Superior temporal gyrus (tissue), 1 donor: ENCODE measurements around the gene ASAP2.
"Not testable (repeated sequence)": the region's sequence is repeated elsewhere in the genome, so short reads cannot be mapped to it uniquely, and the experiment has no call there.

Experiments used
- DNase-seq: peaks from one replicate; pipeline ENCODE4 v3.0.0-alpha.2; 2016; ENCODE audit errors: extremely low spot score

ASAP2 gene

GRCh38 chr2:9380702-9381628 is 174.4 kb downstream of the ASAP2 start:
- no peak for DNase-seq

DNA sequence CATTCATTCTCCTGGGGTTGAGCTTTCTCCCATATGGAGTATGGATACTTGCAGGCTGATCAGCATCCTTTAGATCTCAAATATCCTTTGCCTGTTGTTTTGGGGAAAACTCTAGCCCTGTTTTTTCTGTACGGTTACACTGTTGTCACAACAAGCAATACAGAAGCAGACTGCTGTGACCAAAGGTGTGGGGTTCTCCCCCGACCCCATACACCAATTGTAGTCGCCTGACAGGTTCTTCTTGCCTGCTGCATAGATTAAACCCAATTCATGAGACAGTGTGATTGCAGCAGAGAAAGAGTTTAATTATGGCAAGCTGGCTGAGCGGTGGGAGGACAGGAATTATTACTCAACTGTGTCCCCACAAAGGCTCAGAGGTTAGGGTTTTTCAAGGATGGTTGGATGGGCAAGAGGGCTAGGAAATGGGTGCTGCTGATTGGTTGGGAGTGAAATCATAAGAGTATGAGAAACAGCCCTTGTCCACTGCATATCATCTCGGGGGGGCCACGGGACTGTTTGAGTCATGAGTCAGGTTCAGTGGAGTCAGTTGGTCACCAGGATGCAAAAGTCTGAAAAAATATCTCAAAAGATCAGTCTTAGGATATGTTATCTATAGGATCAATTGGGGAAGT is 176.1 kb downstream of the ASAP2 start:
- DNase-seq, result no peak

DNA sequence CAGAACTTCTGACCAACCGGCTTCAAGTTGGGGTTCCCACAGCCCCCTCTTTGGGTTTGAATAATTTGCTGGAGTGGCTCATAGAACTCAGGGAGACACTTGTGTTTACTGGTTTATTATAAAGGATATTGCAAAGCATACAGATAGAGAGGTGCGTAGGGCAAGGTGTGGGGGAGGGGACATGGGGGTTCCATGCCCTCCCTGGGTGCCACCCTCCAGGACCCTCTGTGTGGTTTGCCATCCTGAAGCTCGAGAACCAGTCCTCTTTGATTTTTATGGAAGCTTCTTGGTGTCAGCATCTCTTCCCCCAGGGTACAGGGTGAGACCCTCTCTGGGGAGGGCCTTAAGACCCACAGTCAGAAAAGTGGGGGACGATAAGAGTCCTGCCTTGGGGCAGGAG is 177.9 kb downstream of the ASAP2 start:
- no peak for DNase-seq

DNA sequence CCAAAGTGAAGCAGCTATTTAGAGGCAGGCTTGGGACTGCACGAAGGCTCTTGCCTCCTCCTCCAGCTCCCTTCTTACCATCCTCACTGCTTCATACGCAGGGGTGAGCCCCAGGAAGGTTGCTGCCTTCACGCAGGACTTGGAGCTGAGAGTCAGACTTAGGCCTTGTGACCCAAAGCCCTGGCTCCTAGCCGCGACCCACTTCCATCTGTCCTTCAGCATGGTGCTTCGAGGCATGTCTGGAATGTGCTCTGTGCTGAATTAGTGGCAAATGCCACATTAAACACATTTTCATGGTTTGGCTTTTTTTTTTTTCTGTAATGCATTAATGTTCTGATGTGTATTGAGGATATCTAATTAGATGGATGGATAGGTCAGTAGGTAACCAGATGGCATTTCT is 179.2 kb downstream of the ASAP2 start:
- DNase-seq, result no peak

GRCh38 chr2:9388199-9388681 is 181.6 kb downstream of the ASAP2 start:
- no peak for DNase-seq

DNA sequence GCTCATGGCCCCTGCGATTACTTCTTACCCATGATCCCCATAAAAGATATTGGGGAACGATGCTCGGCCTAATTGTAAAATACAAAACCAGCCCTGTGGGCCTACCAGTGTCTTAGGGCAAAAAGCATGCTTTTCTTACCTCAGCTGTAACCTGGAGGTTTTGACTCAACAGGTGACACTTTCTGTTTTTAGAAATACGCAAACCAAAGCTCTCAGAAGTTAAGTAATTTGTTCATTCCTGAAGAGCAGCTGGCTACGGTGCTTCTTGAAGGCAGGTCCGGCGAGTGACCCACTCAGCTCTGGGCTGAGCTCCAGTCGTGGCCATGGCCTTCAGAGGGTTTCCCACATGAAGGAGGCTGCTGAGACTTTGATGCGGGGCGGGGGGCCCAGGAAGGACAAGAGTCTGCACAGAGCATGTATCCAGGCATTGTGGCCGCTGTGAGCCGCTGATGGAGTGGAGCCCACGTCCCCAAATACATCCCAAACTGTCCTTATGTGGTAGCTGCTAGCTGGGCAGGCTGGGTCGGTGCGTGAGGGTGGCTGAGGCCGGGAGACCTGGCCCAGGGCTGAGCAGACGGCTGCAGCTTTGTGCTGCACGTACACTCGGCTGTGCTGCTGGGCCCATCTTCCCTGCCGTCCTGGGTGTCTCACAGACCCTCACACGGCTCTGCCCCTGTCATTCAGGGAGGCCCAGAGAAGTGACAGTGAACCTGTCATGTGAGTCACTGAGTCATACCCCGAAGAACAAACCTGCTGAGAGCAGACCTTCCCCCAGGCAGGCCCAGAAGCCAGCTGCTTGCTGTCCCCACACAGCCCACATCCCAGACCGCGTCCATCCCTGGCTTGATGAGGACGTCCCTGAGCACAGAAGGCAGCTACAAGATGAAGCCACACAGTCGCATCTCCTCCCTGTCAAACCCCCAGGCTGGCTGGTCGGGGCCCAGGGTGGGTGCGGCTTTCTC is 182.6 kb downstream of the ASAP2 start:
- DNase-seq, result no peak

DNA sequence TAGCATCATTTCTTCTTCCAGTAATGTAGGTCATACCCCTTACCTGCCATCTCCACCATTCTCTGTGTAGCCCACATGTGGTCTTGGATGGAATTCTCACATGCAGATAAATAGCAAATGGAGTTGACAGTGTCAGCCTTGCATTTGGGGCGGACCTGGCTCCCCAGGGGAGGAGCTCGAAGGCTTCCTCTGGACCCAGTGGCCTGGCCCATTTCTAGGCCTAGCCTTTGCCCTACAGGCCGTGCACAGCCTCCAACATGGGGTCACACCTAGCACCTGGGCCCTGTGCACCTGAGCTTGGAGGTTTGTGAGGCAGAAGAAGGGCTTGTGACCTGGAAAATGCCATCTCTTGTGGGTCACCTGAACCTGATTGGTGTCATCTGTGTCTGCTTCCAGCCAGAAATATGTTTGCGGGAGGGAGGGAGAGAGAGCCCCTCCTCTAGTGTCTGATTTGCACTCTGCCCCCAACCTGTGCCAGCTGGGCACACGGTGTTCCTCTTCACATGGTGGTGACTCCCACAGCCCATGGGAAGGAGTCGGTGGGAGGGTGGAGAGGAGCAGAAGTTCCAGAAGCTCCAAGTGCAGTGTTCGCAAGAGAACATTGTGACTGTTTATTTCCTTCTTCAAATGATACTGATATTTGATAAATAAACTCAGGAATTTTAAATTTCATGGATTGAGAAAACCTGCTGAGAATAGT is 183.7 kb downstream of the ASAP2 start:
- no peak for DNase-seq

DNA sequence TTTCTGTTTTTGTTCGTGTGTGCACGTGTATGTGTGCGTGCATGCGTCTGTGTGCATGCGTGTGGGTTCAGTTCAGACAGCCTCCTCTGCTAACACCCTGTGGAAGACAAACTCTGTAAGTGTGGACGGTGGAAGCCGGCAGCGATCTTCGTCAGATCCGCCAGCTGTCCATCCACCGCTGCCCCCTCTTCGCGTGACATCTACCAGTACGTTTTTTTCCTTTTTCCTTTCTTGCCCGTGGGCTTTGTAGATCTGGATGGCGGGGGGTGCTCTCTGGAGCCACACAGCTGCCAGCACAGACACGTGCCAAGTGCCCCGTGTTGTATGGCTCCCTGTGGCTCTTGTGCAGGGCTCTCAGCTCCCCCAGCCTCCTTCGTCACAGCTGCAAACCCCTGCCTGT is 184.4 kb downstream of the ASAP2 start:
- DNase-seq, result no peak

DNA sequence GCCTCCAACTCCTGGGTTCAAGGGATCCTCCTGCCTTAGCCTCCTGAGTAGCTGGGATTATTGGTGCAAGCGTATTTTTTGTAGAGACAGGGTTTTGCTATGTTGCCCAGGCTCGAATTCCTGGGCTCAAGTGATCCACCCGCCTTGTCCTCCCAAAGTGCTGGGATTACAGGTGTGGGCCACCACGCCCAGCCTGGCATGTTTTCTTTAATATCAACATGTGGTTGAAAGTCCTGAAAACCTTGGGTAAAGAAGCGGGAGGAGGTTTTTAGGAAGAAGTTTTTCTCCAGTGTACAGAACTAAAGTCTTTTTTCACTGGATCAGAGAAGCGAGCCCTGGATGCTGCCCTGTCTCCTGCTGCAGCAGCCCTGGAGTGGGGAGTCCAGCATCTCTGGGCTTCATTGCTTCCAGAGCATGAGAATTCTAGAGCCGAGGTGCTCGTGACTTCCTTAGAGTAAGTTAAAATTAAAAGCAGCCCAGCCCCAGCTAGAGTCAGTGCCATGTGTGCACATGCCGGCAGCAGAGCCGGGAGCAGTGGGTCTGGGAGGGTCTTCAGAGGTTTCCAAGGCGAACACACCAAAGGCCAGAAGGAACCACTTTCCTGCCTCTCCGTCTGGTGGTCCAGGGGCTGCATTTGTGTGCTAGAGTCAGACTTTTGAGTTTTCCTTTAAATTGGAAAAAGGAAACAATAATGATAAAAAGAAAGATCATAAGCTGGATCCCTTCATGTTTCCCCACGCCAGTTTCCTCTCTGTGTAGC is 185.5 kb downstream of the ASAP2 start:
- DNase-seq, result no peak

DNA sequence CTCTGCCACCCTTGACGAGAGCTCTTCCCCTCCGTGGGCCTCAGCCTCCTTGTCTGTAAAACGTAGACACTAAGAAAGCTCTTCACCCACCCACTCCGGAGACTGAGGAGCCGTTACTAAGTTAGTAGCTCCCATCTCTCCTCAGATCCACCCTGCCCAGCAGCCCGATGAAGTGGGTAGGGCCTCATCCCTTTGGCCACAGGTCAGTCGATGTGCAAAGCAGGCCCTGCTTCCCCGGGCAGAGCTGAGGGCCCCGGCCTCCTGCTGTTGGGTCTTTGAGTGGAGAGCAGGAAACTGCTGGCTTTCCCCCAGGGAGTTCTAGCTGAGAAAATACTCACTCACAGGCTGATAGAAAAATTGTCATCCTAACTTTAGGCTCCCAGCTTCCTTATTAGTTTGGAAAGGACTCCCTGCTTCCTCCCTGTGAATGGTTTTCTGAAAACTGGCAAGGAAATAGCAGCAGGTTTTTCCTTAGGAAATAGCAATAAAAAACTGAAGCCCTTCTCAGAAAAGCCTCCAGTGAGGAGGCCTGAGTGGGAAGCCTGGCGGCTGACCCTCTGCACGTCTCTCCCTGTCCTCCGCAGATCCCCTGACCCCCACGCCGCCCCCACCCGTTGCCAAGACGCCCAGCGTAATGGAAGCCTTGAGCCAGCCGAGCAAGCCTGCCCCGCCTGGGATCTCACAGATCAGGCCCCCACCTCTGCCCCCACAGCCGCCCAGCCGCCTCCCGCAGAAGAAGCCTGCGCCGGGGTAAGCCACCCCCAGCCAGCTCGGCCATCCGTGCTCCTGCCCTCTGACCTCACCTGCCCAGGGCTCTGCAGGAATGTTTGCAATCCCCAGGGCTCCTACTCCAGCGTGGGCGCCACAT is 186.5 kb downstream of the ASAP2 start:
- no peak for DNase-seq

DNA sequence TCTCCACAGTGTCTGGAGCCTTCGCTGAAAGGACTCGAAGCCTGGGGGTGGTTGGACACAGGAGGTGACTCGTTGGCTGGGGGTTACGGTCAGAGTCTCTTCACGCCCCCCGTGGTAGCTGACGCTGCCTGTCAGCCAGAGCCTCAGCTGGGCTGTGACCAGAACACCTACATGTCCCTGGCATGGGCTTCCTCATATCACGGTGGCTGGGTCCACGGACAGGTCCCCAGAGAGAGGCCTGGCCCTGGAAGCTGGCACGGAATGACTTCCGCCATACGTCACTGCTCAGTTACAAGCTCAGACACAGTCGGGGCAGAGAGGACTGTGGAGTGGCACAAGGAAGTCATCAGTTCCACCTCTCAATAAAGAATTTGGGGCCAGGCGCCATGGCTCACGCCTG is 188.2 kb downstream of the ASAP2 start:
- DNase-seq, result no peak

- DNase-seq, result no peak
Measured at GRCh38 chr2:9397201-9397600, 190.6 kb downstream of the ASAP2 start.

DNA sequence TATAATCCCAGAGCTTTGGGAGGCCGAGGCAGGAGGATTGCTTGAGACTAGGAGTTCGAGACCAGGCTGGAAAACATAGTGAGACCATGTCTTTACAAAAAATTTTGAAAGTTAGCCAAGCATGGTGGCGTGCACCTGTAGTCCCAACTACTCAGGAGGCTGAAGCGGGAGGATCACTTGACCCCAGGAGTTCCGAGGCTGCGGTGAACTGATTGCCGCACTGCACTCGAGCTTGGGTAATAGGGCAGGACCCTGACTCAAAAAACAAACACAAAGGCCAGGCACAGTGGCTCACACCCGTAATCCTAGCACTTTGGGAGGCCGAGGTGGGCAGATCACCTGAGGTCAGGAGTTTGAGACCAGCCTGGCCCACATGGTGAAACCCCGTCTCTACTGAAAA is 191.6 kb downstream of the ASAP2 start:
- not testable (repeated sequence) for DNase-seq

- no peak for DNase-seq
Measured at GRCh38 chr2:9398881-9399780, 192.5 kb downstream of the ASAP2 start.

DNA sequence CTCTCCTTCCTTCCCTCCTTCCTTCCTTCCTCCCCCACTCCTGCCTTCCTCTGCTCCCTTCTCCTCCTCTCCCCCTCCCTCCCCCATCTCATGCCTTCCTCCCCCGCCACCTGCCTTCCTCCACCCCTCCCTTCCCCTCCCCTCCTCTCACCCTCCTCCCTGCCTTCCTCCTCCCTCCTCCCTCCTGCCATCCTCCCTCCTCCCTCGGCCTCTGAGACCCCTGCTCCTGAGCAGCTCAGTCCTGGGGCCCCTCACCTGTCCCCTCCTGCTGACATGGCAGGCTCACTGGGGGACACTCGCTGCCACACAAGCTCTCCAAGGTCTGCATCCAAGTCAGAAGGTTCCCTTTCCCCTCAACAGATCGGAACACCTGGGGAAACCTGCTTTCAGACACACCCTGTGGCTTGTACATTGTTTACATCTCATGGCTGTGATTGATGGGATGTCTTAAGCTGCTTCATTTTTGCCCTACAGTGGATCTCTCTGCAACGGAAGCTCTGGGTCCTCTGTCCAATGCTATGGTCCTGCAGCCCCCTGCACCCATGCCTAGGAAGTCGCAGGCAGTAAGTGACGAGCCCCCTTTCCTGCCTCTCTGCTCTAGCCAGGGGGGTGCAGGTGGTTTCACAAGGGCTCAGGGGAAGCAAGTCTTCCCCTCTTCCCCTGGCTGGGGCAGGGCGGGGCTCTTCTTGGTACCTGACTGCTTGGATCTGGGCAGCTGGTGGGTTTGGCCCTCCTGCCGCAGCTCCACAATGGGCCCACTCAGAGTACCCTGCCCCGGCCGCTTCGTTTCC is 193.9 kb downstream of the ASAP2 start:
- no peak for DNase-seq

DNA sequence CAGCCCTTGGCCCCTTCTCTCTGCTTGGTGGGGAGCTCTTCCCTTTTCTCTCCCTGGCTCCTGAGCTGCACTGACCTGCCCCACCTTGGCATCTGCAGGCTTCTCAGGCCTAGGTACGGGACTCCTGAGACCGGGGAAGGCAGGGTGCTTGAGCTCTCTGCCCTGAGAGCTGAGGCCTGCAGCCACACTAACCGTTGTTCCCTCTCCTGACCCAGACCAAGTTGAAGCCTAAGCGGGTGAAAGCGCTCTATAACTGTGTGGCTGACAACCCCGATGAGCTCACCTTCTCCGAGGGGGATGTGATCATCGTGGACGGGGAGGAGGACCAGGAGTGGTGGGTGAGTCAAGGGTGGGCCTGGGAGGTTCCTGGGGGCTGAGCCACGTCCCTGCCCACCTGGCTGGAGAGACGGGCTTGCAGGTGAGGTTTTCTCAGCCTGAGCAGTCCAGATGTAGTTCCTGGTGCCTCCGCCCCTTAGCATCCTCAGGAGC is 194.5 kb downstream of the ASAP2 start:
- no peak for DNase-seq

- DNase-seq, result no peak
Measured at GRCh38 chr2:9401646-9402371, 195.2 kb downstream of the ASAP2 start.
